Measurements from ENCODE around the gene LMAN1L. TPM values are rescaled to one million over a fixed set of nuclear protein-coding genes. Genes with fewer than 3 reads are reported as not detected.
A peak's percentile ranks its signal among the peaks of the same experiment; 100 is the strongest.

LMAN1L gene
- total RNA-seq, 1 experiment from 2014 or later: not detected

GRCh38 chr15:74857082-74857655 is 44.5 kb downstream of the LMAN1L start:
- no peak for DNase-seq (ENCODE audit: low spot score)

- no peak for DNase-seq (ENCODE audit: low spot score)
These were observed 45.2 kb downstream of the LMAN1L start for GRCh38 chr15:74857671-74858368.

DNA sequence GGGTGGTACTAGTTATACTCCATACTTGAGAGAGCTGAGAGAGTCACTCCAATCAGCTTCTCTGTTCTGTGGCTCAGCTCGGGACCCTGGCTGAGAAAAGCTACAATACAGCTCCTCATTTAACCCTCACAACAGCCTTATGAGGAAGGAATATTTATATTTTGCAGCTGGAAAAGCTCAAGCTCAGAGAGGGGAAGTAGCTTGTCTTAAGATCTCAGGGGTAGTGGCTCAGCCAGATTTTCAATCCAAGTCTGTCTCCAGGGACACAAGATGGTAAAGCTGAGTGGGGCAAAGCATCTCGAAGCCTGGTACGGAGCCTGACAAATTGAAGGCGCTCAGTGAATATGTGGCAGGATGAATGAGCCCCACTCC is 45.7 kb downstream of the LMAN1L start:
- DNase-seq (ENCODE audit: low spot score): no peak

DNA sequence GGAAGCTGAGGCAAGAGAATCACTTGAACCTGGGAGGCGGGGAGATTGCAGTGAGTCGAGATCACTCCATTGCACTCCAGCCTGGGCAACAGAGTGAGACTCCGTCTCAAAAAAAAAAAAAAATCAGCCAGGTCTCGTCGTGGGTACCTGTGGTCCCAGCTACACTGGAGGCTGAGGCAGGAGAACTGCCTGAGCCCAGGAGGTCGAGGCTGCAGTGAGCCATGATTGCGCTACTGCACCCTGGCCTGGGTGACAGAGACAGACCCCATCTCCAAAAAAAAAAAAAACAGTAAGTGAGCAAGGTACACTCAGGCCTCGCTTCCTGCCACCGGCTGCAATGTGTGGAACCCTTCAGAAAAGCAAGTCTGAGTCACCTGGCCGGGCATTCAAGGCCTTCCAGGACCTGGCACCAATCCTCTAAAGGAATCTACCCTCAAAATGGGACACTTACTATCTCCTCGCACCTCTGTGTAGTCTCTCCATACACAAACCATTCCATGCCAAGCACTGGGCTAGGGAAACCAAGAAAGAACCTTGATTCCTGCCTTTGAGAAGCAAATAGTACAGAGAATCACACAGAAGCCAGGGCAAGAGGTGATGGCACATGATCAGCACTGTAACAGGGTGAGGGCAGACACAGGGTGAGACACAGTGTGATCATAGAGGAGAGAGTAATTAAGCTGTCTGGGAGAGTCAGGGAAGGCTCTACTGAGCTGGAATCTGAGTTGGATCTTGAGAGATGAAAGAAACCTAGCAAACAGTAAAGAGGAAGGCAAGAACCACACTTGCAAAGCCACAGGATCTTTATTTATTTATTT is 50.8 kb downstream of the LMAN1L start:
- DNase-seq (ENCODE audit: low spot score): no peak

GRCh38 chr15:74864296-74864695 is 51.7 kb downstream of the LMAN1L start:
- no peak for DNase-seq (ENCODE audit: low spot score)

GRCh38 chr15:74865316-74865715 is 52.7 kb downstream of the LMAN1L start:
- no peak for DNase-seq (ENCODE audit: low spot score)

- no peak for DNase-seq (ENCODE audit: low spot score)
These were observed 53.5 kb downstream of the LMAN1L start for GRCh38 chr15:74866090-74866489.

DNA sequence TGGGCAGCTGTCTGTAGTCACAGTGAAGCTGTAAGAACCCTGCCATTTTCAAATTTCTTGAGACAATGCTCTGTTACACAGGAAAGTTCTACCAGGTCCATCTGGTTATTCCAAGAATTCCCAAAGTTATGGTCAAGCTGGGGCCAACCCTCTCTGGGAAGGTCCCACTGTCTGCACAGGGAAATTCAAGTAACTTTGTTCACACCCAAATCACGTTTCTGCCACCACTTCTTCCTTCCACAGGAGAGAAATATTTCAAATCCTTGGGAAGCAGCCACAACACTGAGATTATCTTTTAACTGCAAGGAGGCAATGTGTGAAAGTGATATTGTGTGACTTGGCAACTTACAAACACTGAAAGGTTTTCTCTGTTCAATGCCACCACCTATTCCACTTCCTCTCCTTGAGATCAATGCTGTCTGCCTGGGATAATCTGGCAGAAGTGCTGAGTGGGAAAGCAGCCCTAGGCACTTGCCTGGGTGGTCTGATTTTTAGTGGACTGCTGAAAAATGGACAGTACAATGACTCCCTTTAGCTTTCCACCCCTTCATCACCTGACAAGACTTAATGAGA is 54.9 kb downstream of the LMAN1L start:
- DNase-seq (ENCODE audit: low spot score): no peak

- peak; percentile 77 for DNase-seq (ENCODE audit: low spot score)
These were observed 55.4 kb downstream of the LMAN1L start for GRCh38 chr15:74868059-74868458.

- no peak for DNase-seq (ENCODE audit: low spot score)
These were observed 56.7 kb downstream of the LMAN1L start for GRCh38 chr15:74869372-74869725.

- no peak for DNase-seq (ENCODE audit: low spot score)
These were observed 57.2 kb downstream of the LMAN1L start for GRCh38 chr15:74869726-74870407.

GRCh38 chr15:74870436-74871215 is 58.0 kb downstream of the LMAN1L start:
- no peak for DNase-seq (ENCODE audit: low spot score)

DNA sequence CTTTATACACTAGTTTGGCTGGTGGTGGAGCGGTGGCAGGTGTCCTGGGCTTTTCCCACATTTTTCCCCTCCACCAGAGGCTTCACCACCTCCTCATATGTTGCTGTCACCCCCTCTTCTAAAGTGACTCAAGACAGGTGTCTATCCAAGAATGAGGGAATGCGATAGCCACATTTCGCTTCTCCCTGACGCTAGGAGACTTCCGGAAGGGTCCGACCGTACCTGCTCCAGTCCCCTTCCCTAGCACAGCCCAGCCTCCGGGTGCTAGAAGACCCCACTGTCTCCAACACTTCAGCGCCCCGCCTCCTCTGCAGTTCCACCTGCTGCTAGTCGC is 60.0 kb downstream of the LMAN1L start:
- no peak for DNase-seq (ENCODE audit: low spot score)

- peak; percentile 96 for DNase-seq (ENCODE audit: low spot score)
These were observed 60.6 kb downstream of the LMAN1L start, which contains the start of gene SCAMP2 for GRCh38 chr15:74873036-74873755. TSS of gene SCAMP2 (minus strand) at chr15:74873365. CDS start at chr15:74873255, 110 bp downstream.

GRCh38 chr15:74873756-74874424 is 61.3 kb downstream of the LMAN1L start:
- no peak for DNase-seq (ENCODE audit: low spot score)

Small RNA genes within 50 kb of the gene (small RNA-seq; reads per million reads assigned to genes)
- gene CPLX3 (not detected), gene MIR4513 (not detected), gene MIR6882 (not detected)

Other genes with a start within 250 kb of the LMAN1L start
- gene CLK3, start 197.0 kb upstream of the LMAN1L start, total RNA-seq (2014; rRNA removed; shearing (Covaris generic)): 94.7 and 115 TPM in 2 replicates
- gene EDC3, start 116.8 kb upstream of the LMAN1L start, total RNA-seq (2014; rRNA removed; shearing (Covaris generic)): 9.4 and 24.0 TPM in 2 replicates
- gene CYP1A1, start 87.3 kb upstream of the LMAN1L start, total RNA-seq (2014; rRNA removed; shearing (Covaris generic)): 0.10 and 2.0 TPM in 2 replicates
- not detected in 2 replicates for gene CYP1A2, start 64.0 kb upstream of the LMAN1L start, total RNA-seq (2014; rRNA removed; shearing (Covaris generic))
- 54.7 and 60.2 TPM in 2 replicates for gene CSK, start 30.8 kb upstream of the LMAN1L start, total RNA-seq (2014; rRNA removed; shearing (Covaris generic))
- 0.13 and 0.25 TPM in 2 replicates for gene CPLX3, start 13.8 kb downstream of the LMAN1L start, total RNA-seq (2014; rRNA removed; shearing (Covaris generic))
- gene ULK3, start 30.3 kb downstream of the LMAN1L start, total RNA-seq (2014; rRNA removed; shearing (Covaris generic)): 96.4 and 97.0 TPM in 2 replicates
- 45.6 and 57.4 TPM in 2 replicates for gene SCAMP2, start 60.5 kb downstream of the LMAN1L start, total RNA-seq (2014; rRNA removed; shearing (Covaris generic))
- 61.3 and 81.8 TPM in 2 replicates for gene MPI, start 77.2 kb downstream of the LMAN1L start, total RNA-seq (2014; rRNA removed; shearing (Covaris generic))
- gene FAM219B, start 94.0 kb downstream of the LMAN1L start, total RNA-seq (2014; rRNA removed; shearing (Covaris generic)): 66.1 and 66.2 TPM in 2 replicates
- gene COX5A, start 125.2 kb downstream of the LMAN1L start, total RNA-seq (2014; rRNA removed; shearing (Covaris generic)): 122 and 144 TPM in 2 replicates
- 60.1 and 68.1 TPM in 2 replicates for gene RPP25, start 143.9 kb downstream of the LMAN1L start, total RNA-seq (2014; rRNA removed; shearing (Covaris generic))
- 0.86 and 3.0 TPM in 2 replicates for gene SCAMP5, start 182.7 kb downstream of the LMAN1L start, total RNA-seq (2014; rRNA removed; shearing (Covaris generic))
- gene PPCDC, start 210.8 kb downstream of the LMAN1L start, total RNA-seq (2014; rRNA removed; shearing (Covaris generic)): 26.9 and 37.0 TPM in 2 replicates

All from HT-29 (cell line).